Astrocyte (in vitro differentiated cells and primary cell): Measurements from ENCODE around the gene CHD5. TPM values are rescaled to one million over a fixed set of nuclear protein-coding genes. Genes with fewer than 3 reads are reported as not detected.

Experiments
- DNase-seq: peaks from one replicate; pipeline ENCODE4 v3.0.0-alpha.2; 2010; ENCODE audit warnings: low read depth
- FAIRE-seq: peaks from 2 replicates; lab custom pipeline; 2011; peaks lifted over from hg19 to GRCh38; lab: Jason Lieb, UNC
- H2AFZ ChIP-seq: 2 replicates; pipeline ENCODE4 v1.6.0; 2012; ENCODE audit warnings: low read depth, low read length, inconsistent platforms
- H3K27ac ChIP-seq: 2 replicates; pipeline ENCODE4 v1.5.1; 2011; ENCODE audit warnings: low read depth, low read length, inconsistent platforms
- H3K27me3 ChIP-seq: 2 replicates; pipeline ENCODE4 v1.6.0; 2011; ENCODE audit warnings: low read length, inconsistent platforms; ENCODE audit not compliant: insufficient read depth
- H3K36me3 ChIP-seq: 2 replicates; pipeline ENCODE4 v1.5.1; 2011; ENCODE audit warnings: low read length, inconsistent platforms; ENCODE audit not compliant: insufficient read depth
- H3K4me1 ChIP-seq: 2 replicates; pipeline ENCODE4 v1.5.1; 2011; ENCODE audit warnings: low read length, inconsistent platforms; ENCODE audit not compliant: insufficient read depth
- H3K4me2 ChIP-seq: 2 replicates; pipeline ENCODE4 v1.6.0; 2012; ENCODE audit warnings: low read length, inconsistent platforms
- H3K4me3 ChIP-seq: 2 replicates; pipeline ENCODE4 v1.5.1; 2011; ENCODE audit warnings: low read depth, mild to moderate bottlenecking, low read length, inconsistent platforms; ENCODE audit not compliant: insufficient read depth
- H3K79me2 ChIP-seq: 2 replicates; pipeline ENCODE4 v1.6.0; 2012; ENCODE audit warnings: mild to moderate bottlenecking, low read length, inconsistent platforms; ENCODE audit not compliant: insufficient read depth
- H3K9ac ChIP-seq: 2 replicates; pipeline ENCODE4 v1.6.0; 2012; ENCODE audit warnings: mild to moderate bottlenecking, low read length, inconsistent platforms
- H3K9me3 ChIP-seq: 2 replicates; pipeline ENCODE4 v1.5.1; 2012; ENCODE audit warnings: low read depth, mild to moderate bottlenecking, low read length, inconsistent platforms; ENCODE audit not compliant: insufficient read depth
- H4K20me1 ChIP-seq: 2 replicates; pipeline ENCODE4 v1.6.0; 2012; ENCODE audit warnings: low read length, inconsistent platforms; ENCODE audit not compliant: insufficient read depth
- H3K27ac Mint-ChIP-seq: one replicate; pipeline ENCODE4 v1.8.0; 2021; ENCODE audit warnings: mild to moderate bottlenecking, mixed read lengths; ENCODE audit not compliant: unreplicated experiment
- H3K27me3 Mint-ChIP-seq: one replicate; pipeline ENCODE4 v1.8.0; 2021; ENCODE audit warnings: low read depth, mixed read lengths; ENCODE audit not compliant: unreplicated experiment
- H3K36me3 Mint-ChIP-seq: one replicate; pipeline ENCODE4 v1.8.0; 2021; ENCODE audit warnings: low read depth, mixed read lengths; ENCODE audit not compliant: unreplicated experiment
- H3K4me1 Mint-ChIP-seq: one replicate; pipeline ENCODE4 v1.8.0; 2021; ENCODE audit warnings: low read depth, mixed read lengths; ENCODE audit not compliant: unreplicated experiment
- H3K4me3 Mint-ChIP-seq: one replicate; pipeline ENCODE4 v1.8.0; 2021; ENCODE audit warnings: mild to moderate bottlenecking, moderate library complexity, mixed read lengths; ENCODE audit not compliant: unreplicated experiment
- H3K9me3 Mint-ChIP-seq: one replicate; pipeline ENCODE4 v1.8.0; 2021; ENCODE audit warnings: mild to moderate bottlenecking, mixed read lengths; ENCODE audit not compliant: unreplicated experiment
- CTCF ChIP-seq: IDR thresholded peaks from 2 replicates; pipeline ENCODE4 v1.5.1; 2011; ENCODE audit warnings: low read depth, mild to moderate bottlenecking, inconsistent platforms, low read length, moderate library complexity; ENCODE audit not compliant: insufficient read depth
- EZH2 ChIP-seq: IDR thresholded peaks from 2 replicates; pipeline ENCODE4 v1.6.1; 2012; ENCODE audit warnings: mild to moderate bottlenecking, low read length, inconsistent platforms; ENCODE audit not compliant: insufficient read depth
- total RNA-seq: library from RNA; stranded (reverse); gene quantifications from 2 replicates; pipeline ENCODE4 v1.2.1, GENCODE V29; 2021

Gene CHD5
- total RNA-seq, 1 donor from 2014 or later, result 0.18 TPM

- no peak for DNase-seq
- Histone ChIP-seq H4K20me1 (peaks cover 32% of the 10 kb centered on the region), H3K4me1 (peaks cover 13% of the 10 kb centered on the region), H3K27me3 (no peaks in the 10 kb centered on the region), H3K9ac (peak overlapping the region; percentile 97), H2AFZ (peak overlapping the region; percentile 82), H3K79me2 (peaks cover 45% of the 10 kb centered on the region), H3K4me3 (peak overlapping the region; percentile 98), H3K4me2 (peak overlapping the region; percentile 94), H3K27ac (peak overlapping the region; percentile 85), H3K36me3 (peaks cover 11% of the 10 kb centered on the region), H3K9me3 (no peaks in the 10 kb centered on the region)
- peak overlapping the region; percentile 89 for H3K27ac Mint-ChIP-seq
- peak overlapping the region; percentile 96 for H3K4me3 Mint-ChIP-seq
- no peaks in the 10 kb centered on the region for H3K27me3 Mint-ChIP-seq
- no peak for FAIRE-seq
- no peaks in the 10 kb centered on the region for H3K9me3 Mint-ChIP-seq
- H3K4me1 Mint-ChIP-seq, result peaks cover 17% of the 10 kb centered on the region
- no peak for TF ChIP-seq CTCF
- no peak for TF ChIP-seq EZH2
- H3K36me3 Mint-ChIP-seq, result peaks cover 4% of the 10 kb centered on the region
Measured at GRCh38 chr1:6200188-6200809, 20.2 kb upstream of the CHD5 start.

GRCh38 chr1:6199298-6200187 lies 19.4 kb upstream of the CHD5 start, which contains the start of gene RPL22:
TSS of gene RPL22 (minus strand) at chr1:6199595. CDS start at chr1:6199573, 22 bp downstream.
- Histone ChIP-seq H2AFZ (peak within 1 kb of the TSS; percentile 82), H3K27me3 (no peaks in the 10 kb centered on the region), H3K4me1 (peaks cover 13% of the 10 kb centered on the region), H3K9ac (peak within 1 kb of the TSS; percentile 97), H3K9me3 (no peaks in the 10 kb centered on the region), H3K4me2 (peak within 1 kb of the TSS; percentile 94), H3K79me2 (peaks cover 51% of the 10 kb centered on the region), H3K4me3 (peak within 1 kb of the TSS; percentile 98), H3K36me3 (peaks cover 12% of the 10 kb centered on the region), H3K27ac (peak within 1 kb of the TSS; percentile 85), H4K20me1 (peaks cover 34% of the 10 kb centered on the region)
- no peaks in the 10 kb centered on the region for H3K9me3 Mint-ChIP-seq
- peak within 1 kb of the TSS; percentile 89 for H3K27ac Mint-ChIP-seq
- FAIRE-seq (peak; percentile 37), DNase-seq (peak; percentile 99)
- H3K36me3 Mint-ChIP-seq, result peaks cover 4% of the 10 kb centered on the region
- H3K4me3 Mint-ChIP-seq, result peak within 1 kb of the TSS; percentile 96
- no peaks in the 10 kb centered on the region for H3K27me3 Mint-ChIP-seq
- H3K4me1 Mint-ChIP-seq, result peaks cover 19% of the 10 kb centered on the region
- TF ChIP-seq EZH2, result no peak
- no peak for TF ChIP-seq CTCF
